Fibroblast of lung (primary cell): ENCODE data around the gene EPB41L1. TPM values are rescaled to one million over a fixed set of nuclear protein-coding genes. Genes with fewer than 3 reads are reported as not detected.

Experiments used
- DNase-seq, 2 donors: peaks; one replicate each; pipeline versions ENCODE4 v3.0.0 to v3.0.0-alpha.2; 2010; ENCODE audit warnings: low read depth in 2 of 2
- H2AFZ ChIP-seq: 2 replicates; pipeline ENCODE4 v1.5.1; 2012; ENCODE audit warnings: low read length, control low read depth, inconsistent platforms
- H3K27ac ChIP-seq: 2 replicates; pipeline ENCODE4 v1.5.1; 2011; ENCODE audit warnings: low read length, control low read depth; ENCODE audit not compliant: insufficient read depth
- H3K27me3 ChIP-seq: 2 replicates; pipeline ENCODE4 v1.5.1; 2011; ENCODE audit warnings: mild to moderate bottlenecking, low read length; ENCODE audit not compliant: control insufficient read depth, insufficient read depth
- H3K36me3 ChIP-seq: 2 replicates; pipeline ENCODE4 v1.5.1; 2011; ENCODE audit warnings: low read length; ENCODE audit not compliant: control insufficient read depth, insufficient read depth
- H3K4me1 ChIP-seq: 2 replicates; pipeline ENCODE4 v1.5.1; 2011; ENCODE audit warnings: low read length; ENCODE audit not compliant: control insufficient read depth, insufficient read depth; ENCODE audit errors: extremely low read depth
- H3K4me2 ChIP-seq: 2 replicates; pipeline ENCODE4 v1.5.1; 2011; ENCODE audit warnings: low read length, control low read depth; ENCODE audit not compliant: insufficient read depth; ENCODE audit errors: extremely low read depth
- H3K4me3 ChIP-seq, 4 experiments: fragments of 200-600 bp in 1 of 4; sonication (generic) in 1 of 4; replicated peaks in 1 of 4; 2 replicates each; pipeline ENCODE4 v1.5.1; 2011 to 2016; ENCODE audit warnings: low read length in 4 of 4, low read depth in 3 of 4, mild to moderate bottlenecking in 3 of 4, control low read depth in 2 of 4, inconsistent platforms in 1 of 4, mixed read lengths in 1 of 4; ENCODE audit not compliant: insufficient read depth in 1 of 4; ENCODE audit errors: control extremely low read depth in 1 of 4
- H3K79me2 ChIP-seq: 2 replicates; pipeline ENCODE4 v1.5.1; 2012; ENCODE audit warnings: mild to moderate bottlenecking, low read length, inconsistent platforms; ENCODE audit not compliant: control insufficient read depth, insufficient read depth
- H3K9ac ChIP-seq: 2 replicates; pipeline ENCODE4 v1.5.1; 2011; ENCODE audit warnings: mild to moderate bottlenecking, low read length, control low read depth; ENCODE audit not compliant: insufficient read depth
- H3K9me3 ChIP-seq: 2 replicates; pipeline ENCODE4 v1.5.1; 2012; ENCODE audit warnings: low read depth, low read length; ENCODE audit not compliant: control insufficient read depth, insufficient read depth
- H4K20me1 ChIP-seq: 2 replicates; pipeline ENCODE4 v1.5.1; 2011; ENCODE audit warnings: low read length; ENCODE audit not compliant: control insufficient read depth, insufficient read depth; ENCODE audit errors: extremely low read depth
- EZH2 ChIP-seq: IDR thresholded peaks from 2 replicates; pipeline ENCODE4 v1.5.1; 2012; ENCODE audit warnings: low read length, control low read depth, mild to moderate bottlenecking; ENCODE audit errors: missing control alignments
- polyA plus RNA-seq, 2 donors: library from polyadenylated mRNA; depleted of rRNA in 1 of 2; stranded (reverse) in 1 of 2; unstranded in 1 of 2; fragments of >200 nt; gene quantifications; 2 replicates each; pipeline ENCODE4 v1.2.1, GENCODE V29; 2011 to 2012; ENCODE audit warnings: missing spikeins in 1 of 2
- total RNA-seq: library from RNA; depleted of rRNA; stranded (reverse); fragments of >200 nt; gene quantifications from 2 replicates; pipeline ENCODE4 v1.2.1, GENCODE V29; 2014
- TF ChIP-seq, protein P1 (sequence below), 2 donors: IDR thresholded peaks in 1 of 2; conservative IDR thresholded peaks in 1 of 2; 1 replicate in 1 of 2; 2 replicates in 1 of 2; pipeline ENCODE4 v1.5.1; 2011 to 2012; ENCODE audit warnings: low read length in 2 of 2, control low read depth in 1 of 2, inconsistent platforms in 1 of 2, low read depth in 1 of 2, mild to moderate bottlenecking in 1 of 2

EPB41L1 gene
- total and polyA plus RNA-seq, 2 donors (not counting 1 experiment from before 2014, with no cell fraction given) = 16.2 to 17.0 TPM

DNA sequence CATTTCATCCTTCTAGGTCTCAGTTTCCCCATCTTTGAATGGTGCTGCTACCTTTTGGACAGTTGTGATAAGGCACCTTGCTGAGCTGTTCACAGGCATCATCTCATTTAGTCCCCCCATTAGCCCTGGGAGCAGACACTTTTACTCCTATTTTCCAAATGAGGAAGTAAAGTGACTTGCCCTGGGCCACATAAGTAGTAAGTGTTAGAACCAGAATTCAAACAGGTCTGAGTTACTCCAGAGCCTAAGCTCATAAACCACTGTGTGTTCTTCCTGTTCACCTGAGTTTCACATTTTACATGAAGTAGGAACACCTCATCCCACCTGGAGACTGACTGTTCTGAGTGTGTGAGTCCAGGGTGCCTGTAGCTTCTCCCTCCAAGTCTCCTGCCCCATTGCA, 43.5 kb upstream of the EPB41L1 start:
- H3K9me3 ChIP-seq = no peaks in the 10 kb centered on the region

DNA sequence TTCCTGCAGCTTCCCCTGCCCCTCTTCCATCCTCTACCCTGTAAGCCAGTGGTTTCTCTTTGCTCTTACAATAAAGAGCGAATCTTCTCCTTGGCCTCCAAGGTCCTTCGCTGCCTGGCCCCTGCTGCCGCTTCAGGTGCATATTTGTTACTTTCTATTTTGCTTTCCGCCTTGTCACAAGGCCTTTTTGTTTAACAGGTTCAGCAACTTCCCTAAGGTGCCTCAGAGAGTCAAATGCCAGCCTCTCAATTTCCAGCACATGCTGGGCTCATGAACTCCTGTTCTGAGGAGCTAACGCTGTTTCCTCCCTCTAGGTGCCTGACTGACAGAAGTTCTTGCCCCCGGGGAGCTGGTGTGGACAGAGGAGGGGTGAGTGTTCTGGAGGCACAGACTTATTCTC, 42.4 kb upstream of the EPB41L1 start:
- Histone ChIP-seq H3K79me2 (no peaks in the 10 kb centered on the region), H3K9me3 (no peaks in the 10 kb centered on the region), H3K36me3 (no peaks in the 10 kb centered on the region), H3K4me1 (peaks cover 8% of the 10 kb centered on the region), H4K20me1 (no peaks in the 10 kb centered on the region), H3K4me2 (no peak overlapping the region), H3K27ac (no peak overlapping the region), H2AFZ (no peak overlapping the region), H3K9ac (no peak overlapping the region), H3K27me3 (no peaks in the 10 kb centered on the region), H3K4me3 (no peak overlapping the region)
- DNase-seq = no peak
- no peak for TF ChIP-seq EZH2
- TF ChIP-seq, protein P1, sequence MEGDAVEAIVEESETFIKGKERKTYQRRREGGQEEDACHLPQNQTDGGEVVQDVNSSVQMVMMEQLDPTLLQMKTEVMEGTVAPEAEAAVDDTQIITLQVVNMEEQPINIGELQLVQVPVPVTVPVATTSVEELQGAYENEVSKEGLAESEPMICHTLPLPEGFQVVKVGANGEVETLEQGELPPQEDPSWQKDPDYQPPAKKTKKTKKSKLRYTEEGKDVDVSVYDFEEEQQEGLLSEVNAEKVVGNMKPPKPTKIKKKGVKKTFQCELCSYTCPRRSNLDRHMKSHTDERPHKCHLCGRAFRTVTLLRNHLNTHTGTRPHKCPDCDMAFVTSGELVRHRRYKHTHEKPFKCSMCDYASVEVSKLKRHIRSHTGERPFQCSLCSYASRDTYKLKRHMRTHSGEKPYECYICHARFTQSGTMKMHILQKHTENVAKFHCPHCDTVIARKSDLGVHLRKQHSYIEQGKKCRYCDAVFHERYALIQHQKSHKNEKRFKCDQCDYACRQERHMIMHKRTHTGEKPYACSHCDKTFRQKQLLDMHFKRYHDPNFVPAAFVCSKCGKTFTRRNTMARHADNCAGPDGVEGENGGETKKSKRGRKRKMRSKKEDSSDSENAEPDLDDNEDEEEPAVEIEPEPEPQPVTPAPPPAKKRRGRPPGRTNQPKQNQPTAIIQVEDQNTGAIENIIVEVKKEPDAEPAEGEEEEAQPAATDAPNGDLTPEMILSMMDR (conservative IDR thresholded peaks at IDR 0.05 in 1 of 2, IDR thresholded peaks at IDR 0.05 in 1 of 2; ENCODE audit: low read depth in 1 of 2, low read length in 2 of 2) = no peak

More for the DNA sequence above, 43.5 kb upstream of the EPB41L1 start:
- Histone ChIP-seq H3K4me3 (no peak overlapping the region), H3K4me2 (no peak overlapping the region), H3K79me2 (no peaks in the 10 kb centered on the region), H3K4me1 (no peaks in the 10 kb centered on the region), H4K20me1 (no peaks in the 10 kb centered on the region), H2AFZ (no peak overlapping the region), H3K36me3 (no peaks in the 10 kb centered on the region), H3K27me3 (no peaks in the 10 kb centered on the region), H3K9ac (no peak overlapping the region), H3K27ac (no peak overlapping the region)
- TF ChIP-seq, protein P1 (conservative IDR thresholded peaks at IDR 0.05 in 1 of 2, IDR thresholded peaks at IDR 0.05 in 1 of 2; ENCODE audit: low read depth in 1 of 2, low read length in 2 of 2) = no peak
- no peak for TF ChIP-seq EZH2
- no peak for DNase-seq

DNA sequence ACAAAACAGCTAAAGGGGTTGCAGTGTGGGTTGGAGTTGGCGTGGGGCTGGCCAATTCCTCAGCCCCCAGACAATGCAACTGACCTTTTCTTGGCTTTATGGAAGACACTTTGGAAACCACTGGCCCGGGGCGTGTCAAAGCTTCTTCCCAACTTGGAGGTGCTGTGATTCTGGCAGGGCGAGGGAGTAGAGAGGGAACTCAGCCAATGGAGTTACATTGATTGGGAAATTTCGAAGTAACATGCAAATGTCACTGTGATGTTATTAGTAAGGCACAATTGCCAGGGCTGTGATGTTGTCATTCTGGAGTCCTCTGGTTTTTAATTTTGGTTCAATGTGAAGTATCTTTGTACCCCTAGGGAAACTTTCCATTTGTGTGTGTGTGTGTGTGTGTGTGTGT, 41.5 kb upstream of the EPB41L1 start:
- Histone ChIP-seq H3K27me3 (no peaks in the 10 kb centered on the region), H3K36me3 (no peaks in the 10 kb centered on the region), H3K4me1 (peaks cover 9% of the 10 kb centered on the region), H3K27ac (no peak overlapping the region), H3K4me3 (no peak overlapping the region), H3K9me3 (no peaks in the 10 kb centered on the region), H4K20me1 (no peaks in the 10 kb centered on the region), H3K4me2 (no peak overlapping the region), H3K9ac (no peak overlapping the region), H3K79me2 (no peaks in the 10 kb centered on the region), H2AFZ (no peak overlapping the region)
- no peak for DNase-seq
- TF ChIP-seq, protein P1 (conservative IDR thresholded peaks at IDR 0.05 in 1 of 2, IDR thresholded peaks at IDR 0.05 in 1 of 2; ENCODE audit: low read depth in 1 of 2, low read length in 2 of 2) = no peak
- TF ChIP-seq EZH2 = no peak
